ENCODE measurements around the gene MTUS2. TPM values are rescaled to one million over a fixed set of nuclear protein-coding genes. Genes with fewer than 3 reads are reported as not detected.

MTUS2 gene
- total RNA-seq, 1 experiment from 2014 or later = 1.7 TPM

- Histone ChIP-seq H3K4me3 (ENCODE audit: low read depth, low read length) (no peak overlapping the region), H3K27me3 (replicated peaks; ENCODE audit: control insufficient read depth, insufficient read depth, low read length) (no peaks in the 10 kb centered on the region), H3K36me3 (ENCODE audit: control insufficient read depth, insufficient read depth, low read length) (no peaks in the 10 kb centered on the region; the same call in 1 of the 2 replicates), H3K4me1 (peaks cover 16% of the 10 kb centered on the region), H3K9me3 (no peaks in the 10 kb centered on the region)
- Mint-ChIP-seq H3K27ac (ENCODE audit: unreplicated experiment) (no peak overlapping the region), H3K4me3 (ENCODE audit: unreplicated experiment) (no peak overlapping the region), H3K9me3 (ENCODE audit: unreplicated experiment) (no peaks in the 10 kb centered on the region), H3K27me3 (ENCODE audit: insufficient read depth, unreplicated experiment) (no peaks in the 10 kb centered on the region), H3K4me1 (ENCODE audit: low read depth, unreplicated experiment) (peaks cover 19% of the 10 kb centered on the region), H3K36me3 (ENCODE audit: insufficient read depth, unreplicated experiment) (no peaks in the 10 kb centered on the region)
- intact Hi-C loops (cut with micrococcal nuclease; ENCODE audit: unreplicated experiment) = no loop called here
- ChIA-PET POLR2A (no interaction called here), CTCF (no interaction called here)
- no peak for TF ChIP-seq CTCF (IDR thresholded peaks at IDR 0.05; ENCODE audit: insufficient read depth in 1 of 2, low read depth in 1 of 2, low read length in 1 of 2, severe bottlenecking in 1 of 2, unreplicated experiment in 1 of 2)
- DNase-seq = no peak
- no TSS peak for BruUV-seq (replicated peaks)
Measured at GRCh38 chr13:29436291-29436690, 616.2 kb downstream of the MTUS2 start.

- Histone ChIP-seq H3K36me3 (ENCODE audit: control insufficient read depth, insufficient read depth, low read length) (no peaks in the 10 kb centered on the region), H3K4me1 (peaks cover 16% of the 10 kb centered on the region), H3K27me3 (replicated peaks; ENCODE audit: control insufficient read depth, insufficient read depth, low read length) (no peaks in the 10 kb centered on the region), H3K4me3 (ENCODE audit: low read depth, low read length) (no peak overlapping the region), H3K9me3 (no peaks in the 10 kb centered on the region)
- no peaks in the 10 kb centered on the region for H3K9me3 Mint-ChIP-seq (ENCODE audit: unreplicated experiment)
- no peak overlapping the region for H3K4me3 Mint-ChIP-seq (ENCODE audit: unreplicated experiment)
- H3K4me1 Mint-ChIP-seq (ENCODE audit: low read depth, unreplicated experiment) = peaks cover 19% of the 10 kb centered on the region
- ChIA-PET POLR2A (no interaction called here), CTCF (no interaction called here)
- H3K36me3 Mint-ChIP-seq (ENCODE audit: insufficient read depth, unreplicated experiment) = no peaks in the 10 kb centered on the region
- no peak for TF ChIP-seq CTCF (IDR thresholded peaks at IDR 0.05; ENCODE audit: insufficient read depth in 1 of 2, low read depth in 1 of 2, low read length in 1 of 2, severe bottlenecking in 1 of 2, unreplicated experiment in 1 of 2)
- H3K27ac Mint-ChIP-seq (ENCODE audit: unreplicated experiment) = no peak overlapping the region
- intact Hi-C loops (cut with micrococcal nuclease; ENCODE audit: unreplicated experiment) = no loop called here
- no peak for DNase-seq
- H3K27me3 Mint-ChIP-seq (ENCODE audit: insufficient read depth, unreplicated experiment) = no peaks in the 10 kb centered on the region
- BruUV-seq (replicated peaks) = no TSS peak
Measured at GRCh38 chr13:29436721-29437280, 616.7 kb downstream of the MTUS2 start.

- H3K4me1 ChIP-seq = no peaks in the 10 kb centered on the region
- POLR2A ChIA-PET = no interaction called here
- intact Hi-C loops (cut with micrococcal nuclease; ENCODE audit: unreplicated experiment) = no loop called here
- H3K9me3 Mint-ChIP-seq (ENCODE audit: unreplicated experiment) = no peaks in the 10 kb centered on the region
- no peaks in the 10 kb centered on the region for H3K27me3 Mint-ChIP-seq (ENCODE audit: insufficient read depth, unreplicated experiment)
- H3K4me3 Mint-ChIP-seq (ENCODE audit: unreplicated experiment) = no peak overlapping the region
- no peaks in the 10 kb centered on the region for H3K36me3 ChIP-seq (ENCODE audit: control insufficient read depth, insufficient read depth, low read length)
- no peak for TF ChIP-seq CTCF (IDR thresholded peaks at IDR 0.05; ENCODE audit: insufficient read depth in 1 of 2, low read depth in 1 of 2, low read length in 1 of 2, severe bottlenecking in 1 of 2, unreplicated experiment in 1 of 2)
- CTCF ChIA-PET = no interaction called here
- H3K27me3 ChIP-seq (replicated peaks; ENCODE audit: control insufficient read depth, insufficient read depth, low read length) = no peaks in the 10 kb centered on the region
- no peak overlapping the region for H3K27ac Mint-ChIP-seq (ENCODE audit: unreplicated experiment)
- no peak for DNase-seq
- no peaks in the 10 kb centered on the region for H3K36me3 Mint-ChIP-seq (ENCODE audit: insufficient read depth, unreplicated experiment)
- H3K9me3 ChIP-seq = no peaks in the 10 kb centered on the region
- no peak overlapping the region for H3K4me3 ChIP-seq (ENCODE audit: low read depth, low read length)
- H3K4me1 Mint-ChIP-seq (ENCODE audit: low read depth, unreplicated experiment) = peaks cover 7% of the 10 kb centered on the region
- no TSS peak for BruUV-seq (replicated peaks)
Measured at GRCh38 chr13:29438769-29439168, 618.6 kb downstream of the MTUS2 start.
